OCI-M2 (cell line): ENCODE data around the gene ZSCAN29.
"Not testable (repeated sequence)": the region's sequence is repeated elsewhere in the genome, so short reads cannot be mapped to it uniquely, and the experiment has no call there.

Source experiments
- DNase-seq: peaks from one replicate; lab custom pipeline; 2025; ENCODE audit not compliant: unreplicated experiment; lab: John Stamatoyannopoulos, UW

The ZSCAN29 gene

GRCh38 chr15:43370975-43371974 is at the start of gene ZSCAN29, which contains the start of gene TUBGCP4:
Gene ZSCAN29 (minus strand): TSS chr15:43371043. CDS start chr15:43369913, 1,130 bp downstream.
Gene TUBGCP4 (plus strand): TSS chr15:43371101. CDS start chr15:43371355, 254 bp downstream.
- DNase-seq = no peak

- DNase-seq = no peak
Measured at GRCh38 chr15:43420435-43420834, 49.6 kb upstream of the ZSCAN29 start.

DNA sequence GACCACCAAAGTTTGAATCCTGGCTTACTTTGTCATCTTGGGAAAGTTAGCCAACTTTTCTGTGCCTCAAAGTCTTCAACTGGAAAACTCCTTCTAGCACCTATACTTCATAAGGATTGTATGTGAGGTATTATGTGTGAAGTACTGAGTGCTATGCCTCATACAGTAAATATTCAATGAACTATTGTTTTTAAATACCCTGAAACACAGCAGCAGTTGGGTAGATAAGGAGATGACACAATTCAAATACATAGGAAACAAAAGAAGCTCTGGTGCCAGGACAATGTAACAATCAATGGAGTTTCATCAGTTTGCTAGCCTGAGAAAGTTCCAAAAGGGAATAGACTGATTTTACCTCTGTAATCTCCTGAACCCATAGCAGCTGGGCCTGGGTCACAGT is 43.4 kb upstream of the ZSCAN29 start:
- no peak for DNase-seq

DNA sequence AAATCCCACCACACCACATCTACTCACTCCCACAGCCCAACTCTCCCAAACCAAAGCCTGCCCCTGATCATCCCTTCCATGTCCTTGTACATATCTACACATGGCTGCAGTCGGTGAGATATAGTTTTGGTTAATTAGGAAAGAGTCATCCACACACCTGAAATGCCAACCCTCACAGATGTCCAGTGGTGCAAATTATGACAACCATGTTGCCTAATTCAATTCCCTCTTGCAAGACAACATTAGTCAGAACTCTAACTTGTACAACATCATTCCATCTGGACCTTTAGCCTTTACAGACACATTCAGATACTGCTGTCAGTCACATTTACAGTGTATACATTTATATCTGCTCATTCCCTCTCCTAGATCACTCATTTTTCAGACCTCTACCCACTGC is 41.3 kb upstream of the ZSCAN29 start:
- DNase-seq = no peak

GRCh38 chr15:43410572-43411214 is 39.9 kb upstream of the ZSCAN29 start:
- DNase-seq = no peak

GRCh38 chr15:43408789-43409188 is 37.9 kb upstream of the ZSCAN29 start:
- no peak for DNase-seq

- no peak for DNase-seq
Measured at GRCh38 chr15:43406808-43407207, 36.0 kb upstream of the ZSCAN29 start.

DNA sequence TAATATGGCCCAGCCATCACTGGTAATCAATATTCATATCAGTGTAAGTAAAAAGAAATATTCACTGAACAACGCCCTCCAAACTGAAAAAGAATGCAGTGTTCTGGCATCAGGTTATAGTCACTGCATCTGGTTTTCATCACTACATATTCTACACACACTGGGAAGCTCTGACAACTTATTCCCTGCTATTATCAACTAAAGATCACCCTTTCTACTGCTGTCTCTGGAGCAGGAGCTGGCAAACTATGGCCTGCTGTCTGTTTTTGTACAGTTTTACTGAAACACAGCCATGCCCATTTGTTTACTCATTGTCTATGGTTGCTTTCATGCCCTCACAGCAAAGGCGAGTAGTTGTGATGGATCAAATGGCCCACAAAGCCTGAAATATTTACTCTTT is 35.3 kb upstream of the ZSCAN29 start:
- no peak for DNase-seq

GRCh38 chr15:43404130-43404529 is 33.3 kb upstream of the ZSCAN29 start:
- no peak for DNase-seq

DNA sequence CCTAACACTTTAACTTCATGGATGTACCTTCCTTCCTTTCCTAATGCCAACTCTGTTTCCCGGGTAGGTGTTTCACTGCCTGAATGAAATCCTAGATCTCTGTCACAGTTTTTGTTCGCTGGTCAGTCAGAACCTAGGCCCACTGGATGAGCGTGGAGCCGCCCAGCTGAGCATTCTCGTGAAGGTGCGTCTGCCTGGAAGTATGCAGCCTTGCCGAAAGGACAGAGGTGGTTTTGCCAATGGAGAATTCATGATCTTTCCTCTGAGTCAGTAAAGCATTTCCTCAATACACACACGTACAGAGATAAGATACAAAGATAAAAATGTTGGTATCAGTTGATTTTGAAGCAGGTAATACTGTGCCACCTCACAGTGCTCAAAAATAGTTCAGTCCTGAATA is 32.8 kb upstream of the ZSCAN29 start:
- no peak for DNase-seq

- no peak for DNase-seq
Measured at GRCh38 chr15:43402255-43402654, 31.4 kb upstream of the ZSCAN29 start.

- DNase-seq = not testable (repeated sequence)
Measured at GRCh38 chr15:43393592-43393991, 22.7 kb upstream of the ZSCAN29 start.

GRCh38 chr15:43390723-43391122 is 19.9 kb upstream of the ZSCAN29 start:
- DNase-seq = no peak

DNA sequence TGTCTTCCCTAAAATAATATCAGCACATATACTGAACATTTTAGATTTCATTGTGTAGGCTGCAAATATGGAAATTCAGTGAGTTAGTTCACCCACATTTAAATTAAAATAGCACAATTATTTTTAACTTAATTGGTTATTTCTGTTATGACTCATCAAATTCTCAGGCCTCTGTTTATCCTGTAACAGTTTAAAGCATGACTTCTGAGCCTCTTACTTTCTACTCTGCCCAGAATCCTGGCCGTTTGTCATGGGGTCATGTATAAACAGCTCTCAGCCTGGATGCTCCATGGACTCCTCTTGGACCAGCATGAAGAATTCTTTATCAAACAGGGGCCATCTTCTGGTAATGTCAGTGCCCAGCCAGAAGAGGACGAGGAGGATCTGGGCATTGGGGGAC is 12.2 kb upstream of the ZSCAN29 start:
- no peak for DNase-seq

DNA sequence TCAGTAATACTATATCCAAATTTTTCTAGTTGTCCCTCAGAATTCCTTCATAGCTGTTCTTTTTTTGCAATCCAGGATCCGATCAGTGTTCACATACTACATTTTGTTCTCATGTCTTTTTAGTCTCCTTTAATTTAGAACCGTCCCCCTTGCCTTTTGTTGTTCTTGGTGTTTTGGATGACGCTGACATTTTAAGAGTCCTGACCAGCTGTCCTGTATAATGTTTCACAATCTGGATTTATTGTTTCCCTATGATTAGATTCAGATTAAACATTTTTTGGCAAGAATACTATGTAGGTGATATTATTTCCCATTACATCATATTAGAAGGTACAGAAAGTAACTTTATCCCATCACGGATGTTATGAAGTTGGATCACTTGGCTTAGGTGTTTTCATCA is 11.5 kb upstream of the ZSCAN29 start:
- DNase-seq = no peak

DNA sequence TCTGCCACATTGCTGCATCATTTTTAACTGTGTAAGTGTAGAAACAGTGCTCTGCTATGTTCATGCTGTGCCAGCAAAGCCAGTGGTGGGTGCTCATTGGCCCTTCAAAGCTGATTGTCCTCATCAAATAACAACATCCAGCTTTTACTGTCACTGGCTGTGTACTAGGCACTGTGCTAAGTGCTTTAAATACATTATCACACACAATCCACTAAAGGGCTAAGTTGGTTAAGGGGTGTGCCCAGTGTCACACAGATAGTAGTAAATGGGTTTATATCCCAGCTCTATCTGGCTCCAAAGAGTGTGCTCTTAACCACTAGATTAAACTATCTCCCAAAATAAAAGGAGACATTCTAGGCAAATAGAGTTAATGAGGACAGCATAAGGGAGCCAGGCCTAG is 7.8 kb upstream of the ZSCAN29 start:
- DNase-seq = no peak

DNA sequence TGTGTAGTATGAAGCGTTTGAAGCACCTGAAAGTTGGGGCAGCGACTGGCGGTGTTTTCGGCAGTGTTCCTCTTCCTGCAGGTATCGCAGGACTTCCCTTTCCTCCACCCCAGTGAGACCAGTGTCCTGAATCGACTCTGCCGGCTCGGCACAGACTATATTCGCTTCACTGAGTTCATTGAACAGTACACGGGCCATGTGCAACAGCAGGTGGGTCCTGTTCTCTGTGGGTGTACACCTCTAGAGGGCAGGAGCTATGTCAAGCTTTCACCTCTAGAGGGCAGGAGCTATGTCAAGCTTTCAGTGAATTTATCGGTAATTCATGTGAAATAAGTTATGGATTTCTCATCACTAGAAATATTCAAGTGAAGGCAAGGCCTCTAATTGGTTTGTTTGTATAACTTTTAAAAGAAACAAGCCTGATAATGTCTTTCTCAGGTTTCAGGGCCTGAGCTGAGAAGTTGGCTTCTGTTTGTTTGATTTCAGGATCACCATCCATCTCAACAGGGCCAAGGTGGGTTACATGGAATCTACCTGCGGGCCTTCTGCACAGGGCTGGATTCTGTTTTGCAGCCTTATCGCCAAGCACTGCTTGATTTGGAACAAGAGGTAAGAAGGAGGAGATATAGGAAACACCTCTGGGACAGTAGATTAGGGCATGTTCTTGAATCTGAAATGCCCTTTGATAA is 5.3 kb upstream of the ZSCAN29 start:
- DNase-seq = no peak

GRCh38 chr15:43370310-43370974 is 401 bp downstream of the ZSCAN29 start:
- no peak for DNase-seq

DNA sequence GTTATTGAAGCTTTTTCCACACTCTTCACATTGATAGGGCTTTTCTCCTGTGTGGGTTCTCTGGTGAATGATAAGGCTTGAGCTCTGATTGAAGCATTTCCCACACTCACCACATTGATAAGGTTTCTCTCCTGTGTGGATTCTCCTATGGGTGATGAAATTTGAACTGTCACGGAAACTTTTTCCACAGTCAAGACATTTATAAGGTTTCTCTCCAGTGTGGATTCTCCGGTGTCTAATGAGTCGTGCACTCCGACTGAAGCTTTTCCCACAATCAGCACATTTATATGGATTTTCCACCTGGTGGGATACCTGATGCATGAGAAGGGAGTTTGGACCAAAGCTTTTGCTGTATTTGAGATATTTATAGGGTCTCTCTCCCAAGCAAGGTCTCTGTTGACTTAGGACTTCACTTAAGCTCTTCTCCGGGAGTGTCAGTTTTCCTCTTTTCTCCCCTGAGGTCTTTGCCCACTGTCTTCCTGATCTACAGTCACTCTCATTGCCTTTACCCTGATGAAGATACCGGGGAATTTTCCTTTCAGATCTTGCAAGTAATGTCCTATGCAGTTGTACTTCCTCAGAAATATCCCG is 9.4 kb downstream of the ZSCAN29 start:
- no peak for DNase-seq

- DNase-seq = no peak
Measured at GRCh38 chr15:43360821-43361220, 10.0 kb downstream of the ZSCAN29 start.
